ENCODE data around the gene CELA2A.

- TF ChIP-seq CTCF (IDR thresholded peaks at IDR 0.05) (no peak), POLR2A (IDR thresholded peaks at IDR 0.05) (no peak)
These were observed at the start of gene CELA2A for GRCh38 chr1:15456313-15456954.

Data from adrenal gland (tissue), 5 donors.